ENCODE results near the gene SLCO3A1. TPM values are rescaled to one million over a fixed set of nuclear protein-coding genes. Genes with fewer than 3 reads are reported as not detected.

SLCO3A1 gene
- total RNA-seq, 2 experiments from 2014 or later = 4.2 to 4.8 TPM

GRCh38 chr15:92168066-92168683 lies 314.7 kb downstream of the SLCO3A1 start:
- no peak overlapping the region for H3K4me3 Mint-ChIP-seq
- no peaks in the 10 kb centered on the region for H3K9me3 Mint-ChIP-seq
- ATAC-seq (no peak), DNase-seq (no peak)
- ChIA-PET POLR2A (no interaction called here), CTCF (no interaction called here)
- H3K4me1 Mint-ChIP-seq (ENCODE audit: low read depth) = no peaks in the 10 kb centered on the region
- H3K27me3 Mint-ChIP-seq = no peaks in the 10 kb centered on the region
- intact Hi-C loops (cut with micrococcal nuclease) = no loop called here
- H3K27ac Mint-ChIP-seq = no peak overlapping the region
- no peaks in the 10 kb centered on the region for H3K36me3 Mint-ChIP-seq (ENCODE audit: low read depth)
- TF ChIP-seq CTCF (IDR thresholded peaks at IDR 0.05) = no peak

- ChIA-PET POLR2A (no interaction called here), CTCF (no interaction called here)
- DNase-seq (no peak), ATAC-seq (no peak)
- intact Hi-C loops (cut with micrococcal nuclease) = no loop called here
- Mint-ChIP-seq H3K4me1 (ENCODE audit: low read depth) (no peaks in the 10 kb centered on the region), H3K4me3 (no peak overlapping the region), H3K27ac (no peak overlapping the region), H3K27me3 (no peaks in the 10 kb centered on the region), H3K36me3 (ENCODE audit: low read depth) (no peaks in the 10 kb centered on the region), H3K9me3 (no peaks in the 10 kb centered on the region)
- no peak for TF ChIP-seq CTCF (IDR thresholded peaks at IDR 0.05)
Measured at GRCh38 chr15:92170897-92171296, 317.4 kb downstream of the SLCO3A1 start.

GRCh38 chr15:92178911-92179310 lies 325.4 kb downstream of the SLCO3A1 start:
- ChIA-PET POLR2A (no interaction called here), CTCF (no interaction called here)
- Mint-ChIP-seq H3K36me3 (ENCODE audit: low read depth) (no peaks in the 10 kb centered on the region), H3K4me3 (no peak overlapping the region), H3K27ac (no peak overlapping the region), H3K9me3 (no peaks in the 10 kb centered on the region), H3K4me1 (ENCODE audit: low read depth) (no peaks in the 10 kb centered on the region), H3K27me3 (peaks cover 6% of the 10 kb centered on the region)
- intact Hi-C loops (cut with micrococcal nuclease) = no loop called here
- ATAC-seq = no peak
- DNase-seq = no peak
- TF ChIP-seq CTCF (IDR thresholded peaks at IDR 0.05) = no peak

GRCh38 chr15:92184142-92184541 lies 330.6 kb downstream of the SLCO3A1 start:
- intact Hi-C loops (cut with micrococcal nuclease) = no loop called here
- peaks cover 5% of the 10 kb centered on the region for H3K27me3 Mint-ChIP-seq
- no peak overlapping the region for H3K4me3 Mint-ChIP-seq

More at GRCh38 chr15:92184142-92184541, 330.6 kb downstream of the SLCO3A1 start:
- POLR2A ChIA-PET = no interaction called here
- CTCF ChIA-PET = no interaction called here
- H3K36me3 Mint-ChIP-seq (ENCODE audit: low read depth) = no peaks in the 10 kb centered on the region
- ATAC-seq = no peak
- no peak for DNase-seq
- no peak for TF ChIP-seq CTCF (IDR thresholded peaks at IDR 0.05)
- H3K9me3 Mint-ChIP-seq = no peaks in the 10 kb centered on the region
- no peaks in the 10 kb centered on the region for H3K4me1 Mint-ChIP-seq (ENCODE audit: low read depth)
- no peak overlapping the region for H3K27ac Mint-ChIP-seq

Data from activated CD8-positive, alpha-beta T cell treated with anti-CD3 and anti-CD28 coated beads for 36 hours (primary cell).